ENCODE results near the gene OPCML.

The OPCML gene

GRCh38 chr11:132405728-132406127, 1126.6 kb downstream of the OPCML start:
- no peaks in the 10 kb centered on the region for H3K79me2 ChIP-seq (ENCODE audit: insufficient read depth, low read depth)
- no peak overlapping the region for H3K27ac ChIP-seq
- no peak overlapping the region for H3K4me3 ChIP-seq (IDR thresholded peaks at IDR 0.05; ENCODE audit: insufficient read depth, low read depth, low read length)
- TF ChIP-seq CTCF (conservative IDR thresholded peaks at IDR 0.05; ENCODE audit: low read depth, low read length) = no peak
- no peak overlapping the region for H3K9ac ChIP-seq
- peaks cover 54% of the 10 kb centered on the region for H3K4me1 ChIP-seq (ENCODE audit: low read depth, poor library complexity, severe bottlenecking)
- H3K27me3 ChIP-seq (ENCODE audit: insufficient read depth, low read depth) = no peaks in the 10 kb centered on the region
- no peaks in the 10 kb centered on the region for H4K20me1 ChIP-seq (ENCODE audit: insufficient read depth)
- no peak overlapping the region for H2AFZ ChIP-seq (ENCODE audit: low read depth)
- H3K4me2 ChIP-seq = no peak overlapping the region
- H3K36me3 ChIP-seq (ENCODE audit: insufficient read depth) = no peaks in the 10 kb centered on the region

DNA sequence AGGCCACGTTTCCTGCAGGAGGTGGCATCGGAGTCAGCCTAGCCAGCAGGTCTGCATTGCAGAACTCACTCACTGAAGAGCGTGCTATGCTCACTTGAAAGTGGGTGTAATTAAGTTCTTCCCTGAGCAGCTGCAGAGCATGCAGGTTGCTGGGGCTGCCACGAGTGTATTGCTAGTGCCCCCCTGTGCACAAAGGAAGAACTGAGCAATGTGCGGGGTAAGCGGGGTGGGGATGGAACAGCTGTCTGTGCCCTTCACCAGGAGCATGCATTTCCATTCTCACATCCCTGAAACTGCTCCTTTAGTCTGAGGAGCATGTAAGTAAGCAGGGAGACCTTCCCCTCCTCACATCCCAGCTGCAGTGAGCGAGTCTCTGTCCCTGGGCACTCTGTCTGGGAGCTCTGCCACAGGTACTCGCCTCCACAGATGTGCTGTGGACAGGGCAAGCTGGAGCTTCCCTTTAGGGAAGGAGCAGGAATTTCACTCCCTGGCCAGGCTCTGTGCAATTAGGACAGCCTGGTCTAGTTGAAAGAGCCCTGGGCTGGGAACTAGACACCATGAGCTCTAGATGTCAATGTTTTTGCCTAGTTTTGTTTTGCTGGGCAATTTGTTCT, 1130.1 kb downstream of the OPCML start:
- H3K4me3 ChIP-seq (IDR thresholded peaks at IDR 0.05; ENCODE audit: insufficient read depth, low read depth, low read length) = no peak overlapping the region
- peaks cover 20% of the 10 kb centered on the region for H3K4me1 ChIP-seq (ENCODE audit: low read depth, poor library complexity, severe bottlenecking)
- TF ChIP-seq CTCF (conservative IDR thresholded peaks at IDR 0.05; ENCODE audit: low read depth, low read length) = peak; percentile 70
- H3K27ac ChIP-seq = no peak overlapping the region; the same call in 1 of the 2 replicates
- H4K20me1 ChIP-seq (ENCODE audit: insufficient read depth) = no peaks in the 10 kb centered on the region
- H3K79me2 ChIP-seq (ENCODE audit: insufficient read depth, low read depth) = no peaks in the 10 kb centered on the region
- H2AFZ ChIP-seq (ENCODE audit: low read depth) = peak overlapping the region; percentile 35; the same call in 1 of the 2 replicates
- H3K4me2 ChIP-seq = peak overlapping the region; percentile 18; the same call in 1 of the 2 replicates
- H3K36me3 ChIP-seq (ENCODE audit: insufficient read depth) = no peaks in the 10 kb centered on the region
- H3K27me3 ChIP-seq (ENCODE audit: insufficient read depth, low read depth) = no peaks in the 10 kb centered on the region
- no peak overlapping the region for H3K9ac ChIP-seq

DNA sequence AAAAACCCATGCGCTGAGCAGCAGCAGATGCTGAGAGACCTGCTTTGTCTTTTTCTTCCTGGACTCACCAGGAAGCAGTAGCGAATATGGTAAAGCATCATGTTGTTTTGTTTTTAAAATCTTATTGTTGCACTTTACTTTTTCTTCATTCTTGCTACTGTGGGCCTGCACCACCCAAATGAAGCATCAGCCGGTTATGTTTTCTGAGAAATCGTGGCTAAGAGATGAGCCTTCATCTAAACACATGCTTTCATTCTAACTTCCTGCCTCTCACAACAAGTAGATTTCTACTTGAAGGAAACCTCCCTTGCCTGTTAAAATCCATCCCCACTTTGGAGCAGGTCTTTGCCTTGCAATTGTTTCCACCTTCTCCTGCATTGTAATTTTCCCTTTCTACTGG, 1136.0 kb downstream of the OPCML start:
- H2AFZ ChIP-seq (ENCODE audit: low read depth) = no peak overlapping the region
- TF ChIP-seq CTCF (conservative IDR thresholded peaks at IDR 0.05; ENCODE audit: low read depth, low read length) = no peak
- peaks cover 6% of the 10 kb centered on the region for H3K4me1 ChIP-seq (ENCODE audit: low read depth, poor library complexity, severe bottlenecking)

GRCh38 chr11:132395434-132395833, 1136.9 kb downstream of the OPCML start:
- Histone ChIP-seq H3K4me1 (ENCODE audit: low read depth, poor library complexity, severe bottlenecking) (no peaks in the 10 kb centered on the region), H3K9ac (no peak overlapping the region), H3K27ac (no peak overlapping the region), H3K27me3 (ENCODE audit: insufficient read depth, low read depth) (no peaks in the 10 kb centered on the region), H3K36me3 (ENCODE audit: insufficient read depth) (no peaks in the 10 kb centered on the region), H2AFZ (ENCODE audit: low read depth) (no peak overlapping the region), H3K79me2 (ENCODE audit: insufficient read depth, low read depth) (no peaks in the 10 kb centered on the region), H3K4me3 (IDR thresholded peaks at IDR 0.05; ENCODE audit: insufficient read depth, low read depth, low read length) (no peak overlapping the region), H4K20me1 (ENCODE audit: insufficient read depth) (no peaks in the 10 kb centered on the region), H3K4me2 (no peak overlapping the region)
- TF ChIP-seq CTCF (conservative IDR thresholded peaks at IDR 0.05; ENCODE audit: low read depth, low read length) = no peak

More for the DNA sequence above, 1136.0 kb downstream of the OPCML start:
- Histone ChIP-seq H4K20me1 (ENCODE audit: insufficient read depth) (no peaks in the 10 kb centered on the region), H3K4me3 (IDR thresholded peaks at IDR 0.05; ENCODE audit: insufficient read depth, low read depth, low read length) (no peak overlapping the region), H3K36me3 (ENCODE audit: insufficient read depth) (no peaks in the 10 kb centered on the region), H3K79me2 (ENCODE audit: insufficient read depth, low read depth) (no peaks in the 10 kb centered on the region), H3K4me2 (no peak overlapping the region), H3K27ac (no peak overlapping the region), H3K27me3 (ENCODE audit: insufficient read depth, low read depth) (no peaks in the 10 kb centered on the region), H3K9ac (no peak overlapping the region)

Measured in KMS-11 (cell line).